ENCODE results near the gene THRB.

THRB gene

GRCh38 chr3:24529210-24529609 is 34.6 kb upstream of the THRB start:
- no peak overlapping the region for H3K4me3 ChIP-seq (replicated peaks; ENCODE audit: low read depth, low read length)
- no peak for DNase-seq (ENCODE audit: low read depth)
- TF ChIP-seq CTCF (IDR thresholded peaks at IDR 0.05; ENCODE audit: low read length, missing control alignments): no peak

GRCh38 chr3:24526640-24527212 is 32.1 kb upstream of the THRB start:
- no peak overlapping the region for H3K4me3 ChIP-seq (replicated peaks; ENCODE audit: low read depth, low read length)

GRCh38 chr3:24525557-24525956 is 30.9 kb upstream of the THRB start:
- TF ChIP-seq CTCF (IDR thresholded peaks at IDR 0.05; ENCODE audit: low read length, missing control alignments): no peak
- no peak overlapping the region for H3K4me3 ChIP-seq (replicated peaks; ENCODE audit: low read depth, low read length)
- DNase-seq (ENCODE audit: low read depth): no peak

More at GRCh38 chr3:24526640-24527212, 32.1 kb upstream of the THRB start:
- no peak for DNase-seq (ENCODE audit: low read depth)
- no peak for TF ChIP-seq CTCF (IDR thresholded peaks at IDR 0.05; ENCODE audit: low read length, missing control alignments)

- no peak overlapping the region for H3K4me3 ChIP-seq (replicated peaks; ENCODE audit: low read depth, low read length)
- DNase-seq (ENCODE audit: low read depth): no peak
- TF ChIP-seq CTCF (IDR thresholded peaks at IDR 0.05; ENCODE audit: low read length, missing control alignments): no peak
Observed at GRCh38 chr3:24525022-24525421, 30.4 kb upstream of the THRB start.

- DNase-seq (ENCODE audit: low read depth): no peak
- H3K4me3 ChIP-seq (replicated peaks; ENCODE audit: low read depth, low read length): no peak overlapping the region
- no peak for TF ChIP-seq CTCF (IDR thresholded peaks at IDR 0.05; ENCODE audit: low read length, missing control alignments)
Observed at GRCh38 chr3:24523988-24524727, 29.5 kb upstream of the THRB start.

- H3K4me3 ChIP-seq (replicated peaks; ENCODE audit: low read depth, low read length): no peak overlapping the region
- no peak for DNase-seq (ENCODE audit: low read depth)
- no peak for TF ChIP-seq CTCF (IDR thresholded peaks at IDR 0.05; ENCODE audit: low read length, missing control alignments)
Observed at GRCh38 chr3:24523215-24523614, 28.6 kb upstream of the THRB start.

- H3K4me3 ChIP-seq (replicated peaks; ENCODE audit: low read depth, low read length): peak overlapping the region; percentile 52
Observed at GRCh38 chr3:24522146-24522579, 27.5 kb upstream of the THRB start.

More at GRCh38 chr3:24522146-24522579, 27.5 kb upstream of the THRB start:
- DNase-seq (ENCODE audit: low read depth): no peak
- no peak for TF ChIP-seq CTCF (IDR thresholded peaks at IDR 0.05; ENCODE audit: low read length, missing control alignments)

Measured in fibroblast of pulmonary artery (primary cell).